OCI-M2 (cell line): Measurements from ENCODE around the gene SLC66A2.

Experiments
- DNase-seq: peaks from one replicate; lab custom pipeline; 2025; ENCODE audit not compliant: unreplicated experiment; lab: John Stamatoyannopoulos, UW

The SLC66A2 gene

DNA sequence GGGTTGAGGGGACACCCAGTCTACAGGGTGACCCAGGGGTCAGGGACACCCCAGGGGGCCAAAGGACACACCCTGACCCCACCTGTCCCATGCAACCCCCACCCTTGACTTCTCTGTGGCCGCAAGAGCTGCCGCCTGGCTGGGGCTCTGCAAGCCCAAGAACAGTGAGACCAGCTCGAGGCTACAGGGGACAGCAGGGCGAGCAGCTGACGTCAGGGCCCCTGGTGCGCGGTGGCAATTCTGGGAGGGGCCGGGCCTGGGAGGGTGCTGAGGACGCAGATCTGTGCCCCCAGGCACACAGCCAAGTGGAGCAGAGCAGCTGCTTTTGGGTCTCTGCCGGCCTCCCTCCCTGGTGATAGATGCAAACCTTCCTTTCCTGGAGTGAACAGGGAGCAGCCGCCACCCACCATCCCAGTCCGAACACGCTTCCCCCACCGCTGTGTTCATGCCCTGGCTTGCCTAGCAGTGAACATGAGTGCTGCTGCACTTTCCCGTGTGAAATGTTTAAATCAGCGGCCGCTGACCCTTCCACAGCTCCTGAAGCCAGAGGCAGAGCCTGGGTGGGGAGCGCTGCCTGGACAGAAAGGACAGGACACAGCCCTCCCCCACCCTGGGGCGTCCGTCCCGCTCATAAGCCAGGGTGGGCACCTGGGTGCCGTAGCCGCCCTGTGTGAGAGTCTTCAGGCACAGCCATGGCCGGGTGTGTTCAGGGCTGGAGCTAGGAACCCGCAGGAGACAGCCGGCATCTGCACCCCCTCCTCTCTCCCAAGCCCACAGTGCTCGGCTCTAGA is 46.9 kb downstream of the SLC66A2 start:
- DNase-seq, result no peak

DNA sequence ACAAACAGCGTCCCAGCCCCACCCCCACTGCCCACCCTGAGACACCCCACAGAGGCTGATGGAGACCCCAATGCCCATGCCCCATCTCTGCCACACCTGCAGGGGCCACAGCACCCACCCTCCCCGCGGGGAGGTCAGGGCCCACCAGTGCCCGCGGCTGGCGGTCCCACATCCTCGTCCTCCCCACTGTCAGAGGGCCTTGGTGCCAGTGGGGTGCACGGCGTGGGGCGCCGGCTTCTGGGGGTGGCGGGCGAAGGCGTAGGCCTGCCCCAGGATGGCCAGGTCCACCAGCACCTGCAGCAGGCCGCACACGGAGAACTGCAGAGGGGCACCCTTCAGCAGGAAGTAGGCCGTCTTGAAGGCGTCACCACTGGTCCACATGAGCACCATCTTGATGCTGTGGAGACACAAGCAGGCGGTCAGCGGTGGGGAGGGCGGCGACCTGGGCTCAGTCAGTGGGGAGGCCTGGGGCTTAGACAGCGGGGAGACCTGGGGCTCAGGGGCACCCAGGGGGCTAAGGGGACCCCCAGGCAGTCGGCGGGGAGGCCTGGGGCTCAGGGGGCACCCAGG is 47.6 kb downstream of the SLC66A2 start:
- no peak for DNase-seq

DNA sequence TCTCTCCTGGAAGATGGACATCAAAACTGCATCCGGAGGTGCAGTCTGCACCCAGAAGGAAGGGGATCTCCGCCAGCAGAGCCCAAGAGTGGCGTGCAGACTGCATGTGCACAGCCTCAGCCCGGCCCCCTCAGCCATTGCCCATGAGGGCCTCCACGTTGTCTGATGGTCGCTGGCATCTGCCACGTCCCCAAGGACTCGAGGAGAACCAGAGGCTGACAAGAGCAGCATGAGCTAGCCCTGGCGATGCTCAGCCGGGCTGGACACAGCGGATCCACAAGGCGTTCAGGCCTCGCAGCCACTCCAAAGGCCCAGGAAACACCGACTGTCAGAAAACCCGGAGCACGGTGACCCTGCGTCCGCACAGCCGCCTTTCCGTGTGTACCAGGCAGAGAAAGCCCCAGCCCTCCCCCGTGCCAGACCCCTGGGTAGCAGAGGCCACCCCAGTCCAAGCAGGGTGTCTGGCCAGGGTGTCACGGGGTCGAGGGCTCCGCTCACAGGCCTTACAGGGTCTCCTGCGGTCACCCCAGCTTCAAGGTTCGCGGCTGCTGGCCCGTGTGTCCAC is 48.3 kb downstream of the SLC66A2 start:
- DNase-seq, result no peak

DNA sequence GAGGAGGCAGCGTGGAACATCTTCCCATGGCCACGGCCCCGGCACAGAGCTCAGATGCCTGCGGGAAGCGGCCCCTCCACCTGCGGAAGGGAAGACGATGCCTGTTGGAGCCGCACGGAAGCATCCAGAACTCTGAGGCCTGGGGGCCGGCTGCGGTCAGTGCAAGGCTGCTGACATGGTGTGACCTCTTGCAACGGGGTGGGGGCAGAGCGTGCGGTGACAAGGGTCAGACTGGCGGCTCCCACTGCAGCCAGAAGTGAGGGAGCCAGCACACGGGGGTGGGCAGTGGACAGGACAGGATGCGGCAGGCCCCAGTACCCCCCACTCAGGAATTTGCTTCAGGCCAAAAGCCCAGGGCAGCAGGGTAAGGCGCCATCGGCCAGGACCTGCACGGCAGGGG is 48.8 kb downstream of the SLC66A2 start:
- no peak for DNase-seq

DNA sequence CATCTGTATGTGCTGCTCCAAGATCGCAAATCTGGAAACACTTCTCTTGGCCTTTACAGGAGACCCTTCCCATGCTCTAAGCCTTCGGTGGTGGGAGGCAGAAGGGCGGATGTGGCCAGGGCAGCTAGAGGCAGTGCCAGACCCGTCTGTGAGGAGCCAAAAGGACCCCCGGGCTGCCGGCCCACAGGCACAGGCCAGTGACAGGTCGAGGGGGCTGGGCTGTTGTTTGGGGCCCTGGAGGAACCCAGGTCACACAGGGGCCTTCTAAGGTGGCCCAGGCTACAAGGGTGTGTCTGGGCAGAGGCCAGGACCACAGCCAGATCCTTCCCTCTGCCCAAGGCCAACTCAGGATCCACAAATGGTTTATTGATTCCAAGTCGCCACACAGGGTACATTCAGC is 49.4 kb downstream of the SLC66A2 start:
- DNase-seq, result no peak

DNA sequence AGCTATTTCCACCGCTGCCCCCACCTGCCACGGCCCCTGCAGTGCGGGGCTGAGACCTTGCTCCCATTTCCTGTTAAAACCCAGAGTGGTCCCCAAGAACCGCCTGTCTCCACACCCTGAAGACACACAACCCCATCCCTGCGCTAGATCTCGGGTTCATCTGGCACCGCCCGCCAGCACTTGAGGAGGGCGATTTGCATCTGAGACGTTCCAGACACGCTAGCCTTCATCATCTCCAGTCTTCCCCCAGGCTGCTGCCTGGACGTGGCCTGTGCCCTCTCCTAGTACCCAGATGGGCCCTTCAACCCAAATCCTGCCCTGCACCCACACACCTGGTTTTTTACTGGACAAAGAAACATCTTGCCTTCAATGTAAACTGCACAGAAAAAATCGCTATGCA is 49.8 kb downstream of the SLC66A2 start:
- DNase-seq, result no peak

DNA sequence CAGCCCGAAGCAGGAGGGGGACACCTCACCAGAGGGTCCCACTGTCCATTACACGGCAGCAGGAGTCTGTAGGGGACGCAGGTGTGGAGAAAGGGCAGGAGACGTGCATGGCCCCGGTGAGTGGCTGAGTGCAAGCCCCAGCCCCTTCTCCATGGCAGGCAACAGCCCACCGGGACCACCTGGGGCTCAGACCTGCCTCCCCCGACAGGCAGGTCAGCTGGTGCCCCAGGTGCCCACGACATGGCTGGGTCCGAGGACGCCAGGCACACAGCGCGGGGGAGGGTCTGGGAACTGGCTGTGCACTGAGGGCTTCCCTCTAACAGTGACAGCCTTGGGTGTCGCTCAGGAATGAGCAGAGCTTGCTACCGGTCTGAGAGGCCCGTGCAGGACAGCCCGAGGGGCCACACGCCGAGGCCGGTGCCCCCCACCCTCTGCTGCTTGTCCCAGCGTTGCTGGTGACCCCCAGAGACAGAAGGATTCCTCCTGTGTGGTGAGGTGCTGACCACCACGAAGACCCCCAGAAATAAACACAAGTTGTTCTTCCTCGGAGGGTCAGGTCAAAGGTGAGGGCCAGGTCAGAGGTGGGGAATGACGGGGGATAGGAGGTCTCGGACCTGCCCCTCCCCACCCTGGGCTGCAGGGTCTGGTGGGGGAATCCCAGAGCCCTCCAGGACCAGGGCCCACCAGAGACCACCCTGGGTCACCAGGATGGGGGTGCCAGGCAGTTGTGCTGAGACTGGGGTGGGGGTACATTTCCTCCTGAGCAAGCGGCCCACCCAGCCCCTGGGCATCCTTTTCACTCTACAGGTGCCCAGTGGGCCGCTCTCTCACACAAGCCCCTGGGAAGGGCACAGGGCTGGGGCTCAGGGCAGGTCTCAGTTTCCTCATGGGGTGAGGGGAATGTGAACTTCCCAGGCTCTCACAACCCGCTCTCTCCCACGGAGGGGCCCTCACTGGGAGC is 50.6 kb downstream of the SLC66A2 start:
- no peak for DNase-seq

DNA sequence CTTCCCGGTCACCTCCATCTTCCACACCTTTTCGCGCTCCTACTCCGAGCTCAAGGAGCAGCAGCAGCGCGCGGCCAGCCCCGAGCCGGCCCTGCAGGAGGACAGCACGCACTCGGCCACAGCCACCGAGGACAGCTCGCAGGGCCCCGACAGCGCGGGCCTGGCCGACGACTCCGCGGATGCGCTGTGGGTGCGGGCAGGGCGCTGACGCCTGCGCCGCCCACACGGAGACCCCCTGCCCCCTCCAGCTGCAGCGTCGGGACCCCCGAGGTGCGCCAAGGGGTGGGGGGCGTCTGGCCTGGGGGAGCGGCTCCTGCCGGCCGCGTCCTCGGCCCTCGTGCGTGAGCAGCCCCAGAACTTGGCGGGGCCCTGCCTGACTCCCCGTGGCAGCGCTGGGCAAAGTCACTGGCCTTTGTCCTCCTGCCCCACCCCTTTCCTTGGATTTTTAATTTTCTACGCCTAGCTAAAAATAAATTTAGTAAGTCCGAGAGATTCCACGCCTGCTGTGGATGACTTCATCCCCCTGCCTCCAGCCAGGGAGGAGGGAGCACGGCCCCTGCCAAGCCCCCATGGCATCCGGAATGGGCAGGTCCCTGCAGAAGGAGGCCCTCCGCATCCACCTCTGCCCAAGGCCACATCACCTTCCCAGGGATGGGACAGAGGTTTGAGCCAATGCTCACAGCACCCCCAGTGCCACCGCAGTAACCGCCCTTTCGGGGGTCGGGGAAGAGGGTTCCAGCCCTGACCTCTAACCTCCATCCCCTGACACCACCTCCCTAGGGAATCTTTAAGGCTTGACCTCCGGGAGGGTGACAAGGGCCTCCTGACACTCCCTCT is 51.6 kb downstream of the SLC66A2 start:
- DNase-seq, result no peak

DNA sequence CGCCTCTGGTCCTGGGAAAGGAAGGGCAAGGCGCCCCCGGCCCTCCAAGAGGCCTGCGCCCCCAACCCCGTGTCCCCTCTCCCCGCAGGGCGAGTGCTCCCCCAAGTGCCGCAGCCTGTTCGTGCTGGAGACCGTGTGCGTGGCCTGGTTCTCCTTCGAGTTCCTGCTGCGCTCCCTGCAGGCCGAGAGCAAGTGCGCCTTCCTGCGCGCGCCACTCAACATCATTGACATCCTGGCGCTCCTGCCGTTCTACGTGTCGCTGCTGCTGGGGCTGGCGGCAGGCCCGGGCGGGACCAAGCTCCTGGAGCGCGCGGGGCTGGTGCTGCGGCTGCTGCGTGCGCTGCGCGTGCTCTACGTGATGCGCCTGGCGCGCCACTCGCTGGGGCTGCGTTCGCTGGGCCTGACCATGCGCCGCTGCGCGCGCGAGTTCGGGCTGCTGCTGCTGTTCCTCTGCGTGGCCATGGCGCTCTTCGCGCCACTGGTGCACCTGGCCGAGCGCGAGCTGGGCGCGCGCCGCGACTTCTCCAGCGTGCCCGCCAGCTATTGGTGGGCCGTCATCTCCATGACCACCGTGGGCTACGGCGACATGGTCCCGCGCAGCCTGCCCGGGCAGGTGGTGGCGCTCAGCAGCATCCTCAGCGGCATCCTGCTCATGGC is 52.4 kb downstream of the SLC66A2 start:
- DNase-seq, result no peak

DNA sequence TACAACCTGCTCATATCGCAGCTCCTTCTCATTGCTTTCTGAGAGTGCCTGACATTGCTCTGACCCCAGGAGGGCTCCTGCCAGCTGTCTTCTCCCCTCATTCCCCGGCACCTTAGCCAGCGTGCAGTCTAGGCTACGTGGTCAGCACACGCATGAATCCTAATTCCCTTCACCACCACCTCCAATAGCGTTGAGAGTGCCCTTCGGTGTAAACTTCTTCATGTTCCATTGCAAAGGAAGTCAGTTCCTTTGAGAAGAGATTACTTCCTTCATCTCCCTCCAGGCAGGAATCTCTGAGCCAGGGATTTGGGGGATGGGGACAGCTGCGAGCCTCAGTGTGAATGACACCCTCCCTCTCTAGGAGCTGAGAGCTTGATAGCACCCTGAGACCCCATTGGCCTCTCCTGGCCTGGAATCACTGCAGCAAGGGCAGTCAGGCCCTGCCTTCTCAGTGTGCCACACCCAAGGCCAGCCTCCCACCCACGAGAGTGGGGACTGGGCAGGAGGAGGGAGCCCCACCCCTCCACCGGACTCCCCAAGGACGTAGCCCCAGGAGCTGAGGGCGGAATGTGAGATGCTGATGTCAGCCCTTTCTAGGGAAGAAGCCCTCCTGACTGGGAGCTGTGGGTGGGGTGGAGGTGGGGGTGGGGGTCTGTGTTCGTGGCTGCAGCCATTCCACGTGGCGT is 53.4 kb downstream of the SLC66A2 start:
- no peak for DNase-seq

DNA sequence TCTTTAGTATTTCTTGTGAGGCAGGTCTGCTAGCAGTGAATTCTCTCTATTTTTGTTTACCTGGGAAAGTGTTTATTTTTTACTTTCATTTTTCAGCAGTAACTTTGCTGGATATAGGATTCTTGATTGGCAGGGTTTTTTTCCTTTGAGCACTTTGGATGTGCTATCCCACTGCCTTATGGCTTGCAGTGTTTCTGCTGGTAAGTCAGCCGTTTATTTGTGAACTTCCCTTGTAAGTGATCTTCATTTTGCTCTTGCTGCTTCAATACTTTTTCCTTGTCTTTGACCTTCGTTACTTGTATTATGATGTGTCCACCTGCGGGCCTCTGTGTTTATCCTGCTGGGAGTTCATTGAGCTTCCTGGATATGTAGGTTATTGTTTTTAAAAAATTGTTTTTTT is 54.7 kb downstream of the SLC66A2 start:
- no peak for DNase-seq

DNA sequence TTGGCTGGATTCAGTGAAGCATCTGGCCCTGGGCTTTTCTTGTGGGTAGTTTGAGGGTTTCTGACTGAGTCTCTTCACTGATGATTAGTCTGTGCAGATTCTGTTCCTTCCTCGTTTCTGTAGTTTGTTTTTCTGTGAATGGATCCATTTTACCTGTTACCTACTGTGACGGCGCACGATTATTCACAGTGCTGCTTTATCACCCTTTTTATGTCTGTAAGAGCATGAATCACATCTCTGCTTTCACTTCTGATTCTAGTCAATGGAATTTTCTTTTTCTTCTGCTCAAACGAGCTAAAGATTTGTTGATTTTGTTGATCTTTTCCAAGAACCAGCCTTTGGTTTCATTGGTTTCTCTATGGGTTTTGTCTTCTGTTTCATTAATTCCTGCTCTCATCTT is 60.8 kb downstream of the SLC66A2 start:
- DNase-seq, result no peak

DNA sequence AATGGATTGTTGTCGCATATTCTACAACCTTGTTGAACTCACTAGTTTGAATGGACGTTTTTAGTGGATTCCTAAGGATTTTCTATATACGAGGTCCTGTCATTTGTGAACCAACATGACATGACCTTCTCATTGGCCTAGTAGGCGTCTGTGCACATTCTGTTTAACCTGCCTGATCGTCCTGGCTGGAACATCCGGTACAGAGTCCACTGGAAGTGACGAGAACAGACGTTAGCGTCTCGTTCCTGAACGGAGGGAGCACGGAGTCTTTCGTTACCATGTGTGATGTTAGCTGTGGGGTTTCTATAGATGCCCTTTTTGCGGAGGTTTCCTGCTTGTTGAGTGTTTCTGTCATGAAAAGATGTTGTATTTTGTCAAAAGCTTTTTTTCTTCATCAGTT is 61.9 kb downstream of the SLC66A2 start:
- DNase-seq, result no peak

DNA sequence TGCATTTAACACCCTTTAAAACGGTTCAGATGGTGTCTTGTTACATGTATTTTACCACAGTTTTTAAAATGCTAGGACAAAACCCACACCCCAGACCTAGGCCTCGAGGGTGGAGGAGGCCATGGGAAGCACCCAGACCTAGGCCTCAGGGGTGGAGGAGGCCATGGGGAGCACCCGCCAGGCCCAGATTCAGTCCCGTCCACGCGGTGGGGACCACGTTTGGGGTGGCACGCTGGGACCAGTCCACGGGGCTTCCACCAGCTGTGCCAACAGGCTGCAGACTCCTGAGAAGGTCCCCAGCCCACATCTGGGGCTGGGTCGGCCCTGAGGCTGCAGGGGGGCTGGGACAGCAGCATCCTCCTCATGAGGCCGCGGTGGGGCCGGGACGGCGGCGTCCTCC is 63.4 kb downstream of the SLC66A2 start:
- no peak for DNase-seq

DNA sequence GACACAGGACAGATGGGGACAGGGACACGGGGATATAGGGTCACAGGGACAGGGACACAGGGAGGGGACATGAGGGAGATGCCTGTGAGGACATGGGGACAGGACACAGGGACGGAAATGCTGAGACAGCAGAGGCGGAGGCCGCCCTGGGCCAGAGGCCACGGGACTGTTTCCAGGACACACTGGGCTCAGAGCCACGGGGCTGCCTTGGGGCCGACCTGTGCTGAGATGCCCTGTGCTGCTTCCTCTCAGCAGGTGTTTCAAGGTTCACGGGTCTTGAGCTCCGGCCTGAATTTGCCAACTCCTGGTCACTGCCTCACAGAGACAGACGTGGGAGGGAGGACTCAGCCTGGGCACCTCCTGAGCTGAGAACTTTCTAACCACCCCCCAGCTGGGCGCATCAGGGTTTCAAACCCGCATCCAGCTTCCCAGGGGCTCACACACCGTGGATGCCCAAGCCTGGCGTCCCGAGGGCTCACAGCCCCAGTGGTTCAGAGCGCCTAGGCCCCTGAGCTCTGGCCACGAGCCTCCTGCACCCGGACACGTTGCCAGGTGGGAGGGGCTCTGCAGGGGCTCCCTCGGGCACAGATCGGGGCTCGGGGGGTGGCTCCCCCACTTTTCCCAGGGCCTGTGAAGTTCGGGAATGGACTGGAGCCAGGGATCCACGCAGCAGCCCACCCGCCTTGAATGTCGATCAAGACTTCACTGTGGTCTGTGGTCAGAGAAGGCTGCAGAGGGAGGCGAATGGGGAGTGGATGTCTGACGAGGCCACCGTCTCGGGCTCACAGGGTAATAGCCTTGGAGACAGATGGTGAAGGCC is 64.1 kb downstream of the SLC66A2 start:
- no peak for DNase-seq

DNA sequence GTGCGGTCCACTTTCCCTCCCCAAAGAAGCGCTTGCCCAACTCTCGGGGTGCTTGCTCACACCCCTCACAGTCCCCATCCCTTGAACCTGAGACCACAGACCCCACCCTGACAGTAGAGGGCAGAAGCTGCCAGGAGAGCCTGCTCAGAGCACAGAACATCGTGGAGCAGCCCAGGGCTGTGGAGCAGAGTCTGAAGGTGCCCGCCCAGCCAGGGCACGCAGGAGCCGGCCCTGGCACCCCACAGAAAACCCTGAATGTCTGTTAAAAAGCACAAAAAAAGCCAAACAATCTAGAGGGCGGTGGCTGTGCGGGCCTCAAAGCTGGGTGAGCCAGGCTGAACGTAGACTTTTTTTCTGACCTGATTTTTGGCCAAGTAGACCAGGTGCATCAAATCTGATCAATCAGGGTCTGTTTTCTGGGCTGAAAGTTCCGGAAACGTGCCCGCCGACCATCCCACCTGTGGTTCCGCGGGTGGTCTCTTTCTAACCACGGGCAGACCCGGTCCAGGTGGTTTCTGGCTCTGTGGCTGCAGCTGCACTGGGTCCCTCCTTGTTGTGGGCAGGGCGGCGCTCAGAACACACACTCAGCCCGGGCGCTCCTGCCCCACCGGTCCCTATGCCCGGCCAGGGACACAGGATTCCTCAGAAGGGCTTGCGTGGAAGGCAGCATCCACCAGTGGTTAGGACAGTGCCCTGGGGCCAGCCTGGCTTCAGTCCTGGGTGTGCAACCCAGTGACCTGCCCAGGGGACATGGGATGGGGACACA is 66.3 kb downstream of the SLC66A2 start:
- no peak for DNase-seq

DNA sequence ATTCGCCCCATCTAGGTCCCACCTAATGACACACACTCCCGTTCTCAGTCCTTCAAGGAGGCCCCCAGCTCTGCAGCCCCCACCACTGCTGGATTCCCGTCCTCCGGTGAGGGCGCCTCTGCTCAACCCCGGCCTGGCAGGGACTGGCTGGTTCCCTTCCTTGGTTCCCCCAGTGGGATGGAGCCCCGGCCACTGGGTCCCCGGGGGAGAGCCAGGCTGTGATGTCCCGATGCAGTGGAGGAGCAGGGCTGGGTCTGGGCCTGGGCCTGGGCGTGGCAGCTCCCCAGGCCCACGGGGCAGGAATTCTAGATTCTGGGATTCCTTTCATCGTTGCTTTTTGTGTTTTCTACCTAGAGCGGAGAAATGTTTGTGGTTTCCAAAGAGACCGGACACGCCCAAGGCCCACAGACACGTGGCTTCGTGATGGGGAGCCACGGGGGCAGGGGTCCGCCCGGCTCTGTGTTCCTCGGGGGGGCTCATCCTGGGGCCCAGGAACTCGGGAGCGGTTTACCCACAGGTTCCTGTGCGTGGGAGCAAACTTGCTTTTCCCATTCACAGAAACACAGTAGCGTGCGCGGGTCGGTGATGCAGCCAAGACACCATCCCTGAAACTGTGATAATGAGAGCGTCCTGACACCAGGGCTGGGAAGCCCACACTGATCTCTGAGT is 67.0 kb downstream of the SLC66A2 start:
- DNase-seq, result no peak
